ENCODE data around the gene UBTF. TPM values are rescaled to one million over a fixed set of nuclear protein-coding genes. Genes with fewer than 3 reads are reported as not detected.
A peak's percentile ranks its signal among the peaks of the same experiment; 100 is the strongest.

Gene UBTF
- total and polyA plus RNA-seq, 9 of the 15 experiments (the other 6 are each of a cell fraction or from before 2014, with no cell fraction given) = 1.2 to 113 (median 83.6) TPM

GRCh38 chr17:44170499-44171201 is 48.8 kb downstream of the UBTF start, which contains the start of gene ASB16:
ASB16 (plus strand) TSS chr17:44170704; CDS start chr17:44170790, 86 bp downstream.
- ChIA-PET CTCF (ENCODE audit: low intra/inter-chr PET ratio) (no interaction called here), POLR2A (interaction anchor here (0.6 to 1.1 kb wide), 5 partner anchors 16 to 290 kb away, joined by 3 to 5 read pairs (median 4); no protein-coding TSS in a partner anchor)
- Histone ChIP-seq H3K4me2 (ENCODE audit: insufficient read depth, low read length) (no peak within 1 kb of the TSS), H3K9ac (ENCODE audit: insufficient read depth in 1 of 2, low read depth in 2 of 2, low read length in 2 of 2) (peak within 1 kb of the TSS in 1 of 2 experiments; percentile 53; a peak in 2 of 4 replicates), H3K4me1 (replicated peaks in 1 of 2; ENCODE audit: control insufficient read depth in 2 of 2, insufficient read depth in 2 of 2, low read length in 2 of 2) (peaks cover 13 to 26% of the 10 kb centered on the region in 2 experiments; a peak in 4 of 5 replicates), H3K36me3 (ENCODE audit: control insufficient read depth, insufficient read depth, low read length) (peaks cover 6% of the 10 kb centered on the region; the same call in 1 of the 3 replicates), H2AFZ (ENCODE audit: low read depth, low read length) (no peak within 1 kb of the TSS), H3K27me3 (ENCODE audit: control insufficient read depth in 2 of 2, insufficient read depth in 2 of 2, low read length in 2 of 2) (no peaks in the 10 kb centered on the region), H3K9me3 (replicated peaks; ENCODE audit: control insufficient read depth, insufficient read depth, low read depth, low read length) (no peaks in the 10 kb centered on the region), H3K27ac (ENCODE audit: extremely low read depth, low read depth, low read length) (no peak within 1 kb of the TSS), H3K9me1 (ENCODE audit: control insufficient read depth, insufficient read depth, low read length) (no peaks in the 10 kb centered on the region), H4K20me1 (replicated peaks; ENCODE audit: control insufficient read depth, insufficient read depth, low read length) (no peaks in the 10 kb centered on the region), H3K4me3 (no peak within 1 kb of the TSS), H3K79me2 (ENCODE audit: control insufficient read depth, insufficient read depth, low read length) (no peaks in the 10 kb centered on the region)
- FAIRE-seq = no peak
- DNase-seq (ENCODE audit: extremely low read depth in 1 of 4, low spot score in 3 of 4) = no peak
- intact Hi-C loops (cut with micrococcal nuclease) = no loop called here
- no peak for ATAC-seq
- BruUV-seq (replicated peaks) = no TSS peak
- 67% methylated on average over 19 of the region's 21 CpGs for whole genome bisulfite sequencing (ENCODE audit: insufficient coverage, low coverage, missing lambda C conversion rate)
- TF ChIP-seq MEF2A (IDR thresholded peaks at IDR 0.05; ENCODE audit: control insufficient read depth, low read depth, low read length) (peak; percentile 78; the same call in 1 of the 2 replicates), PRPF4 (IDR thresholded peaks at IDR 0.05; ENCODE audit: insufficient read depth, low read depth, low read length, poor library complexity, severe bottlenecking) (no peak), POLR2G (IDR thresholded peaks at IDR 0.05; ENCODE audit: low read depth, low read length) (peak; percentile 73), MEF2D (tag; conservative IDR thresholded peaks at IDR 0.05; ENCODE audit: low read depth) (0 out of 2 replicates have a peak, but pooled peaks have one; percentile 53), LEF1 (IDR thresholded peaks at IDR 0.05) (no peak)
- in situ Hi-C loops (cut with MboI) = no loop called here

Measured in K562 (cell line).